GM19238 (cell line): Measurements from ENCODE around the gene CTXND1.

Experiments used
- DNase-seq: peaks from one replicate; pipeline ENCODE4 v3.0.0; 2011; ENCODE audit warnings: low spot score; ENCODE audit not compliant: insufficient read length

The CTXND1 gene

DNA sequence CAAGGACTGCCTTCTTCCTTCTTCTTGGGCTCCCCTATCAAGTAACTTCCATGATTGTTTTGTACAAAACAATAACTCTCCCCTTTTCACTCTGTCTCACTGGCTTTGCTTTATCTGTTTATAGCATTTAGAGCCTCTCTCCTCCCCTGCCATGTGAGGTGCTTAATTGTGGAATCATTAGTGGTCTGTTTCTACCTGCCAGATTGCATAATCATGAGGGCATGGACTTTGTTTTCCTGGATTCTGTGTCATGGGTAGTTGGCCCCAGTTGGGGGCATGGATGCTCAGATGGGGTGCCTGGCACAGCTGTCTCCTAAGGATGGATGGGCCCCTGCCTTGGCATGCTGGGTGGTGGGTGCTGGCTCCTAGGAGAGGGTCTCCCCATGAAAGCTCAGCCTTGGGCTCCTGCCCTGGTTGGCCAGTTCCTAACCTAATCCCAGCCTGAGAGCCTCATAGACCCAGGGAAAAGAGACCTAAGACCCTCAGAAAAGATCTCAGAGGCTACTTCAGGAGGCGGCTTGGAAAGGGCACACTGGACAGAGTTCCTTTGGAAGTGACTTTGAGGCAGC is 8.0 kb upstream of the CTXND1 start:
- no peak for DNase-seq

GRCh38 chr15:80251428-80252120 is 439 bp downstream of the CTXND1 start:
- no peak for DNase-seq

GRCh38 chr15:80250614-80251427 is 1.2 kb downstream of the CTXND1 start:
- no peak for DNase-seq

DNA sequence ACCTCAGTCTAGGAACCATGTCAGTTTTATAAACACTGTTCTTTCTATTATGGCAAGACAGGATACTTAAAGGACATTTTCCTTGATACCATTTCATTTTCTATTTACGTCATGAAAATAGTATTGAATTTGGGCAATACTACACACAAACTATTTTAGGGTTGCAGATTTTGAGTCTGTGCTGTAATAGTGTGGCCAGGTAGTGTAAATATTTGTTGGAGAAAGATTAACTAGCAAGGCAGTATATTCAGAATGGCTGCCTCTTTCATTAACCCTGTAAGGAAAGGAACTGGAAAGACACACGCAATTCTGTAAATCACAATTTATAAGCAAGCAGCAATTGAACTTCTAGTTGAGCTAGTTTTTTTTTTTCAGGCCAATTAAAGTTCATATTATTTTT is 2.0 kb downstream of the CTXND1 start:
- DNase-seq: no peak

DNA sequence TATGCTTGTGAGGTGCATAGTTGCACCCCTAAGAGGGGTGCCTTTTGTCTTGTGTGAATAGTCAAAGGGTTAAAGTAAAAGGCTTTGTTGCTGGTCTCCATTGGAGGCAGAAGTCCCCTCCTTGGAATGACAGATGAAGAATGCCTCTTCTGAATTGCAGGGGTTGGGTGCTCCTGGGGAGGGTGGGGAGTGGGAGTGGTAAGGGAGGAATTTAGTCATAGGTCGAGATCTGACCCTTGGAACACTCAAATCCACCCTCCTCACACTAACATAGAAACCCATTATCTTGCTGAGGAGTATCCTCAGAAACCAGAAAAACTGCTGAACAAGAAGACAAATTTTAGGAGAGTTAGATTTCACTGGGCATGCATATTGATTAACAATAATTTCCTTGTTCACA is 4.7 kb downstream of the CTXND1 start:
- no peak for DNase-seq

DNA sequence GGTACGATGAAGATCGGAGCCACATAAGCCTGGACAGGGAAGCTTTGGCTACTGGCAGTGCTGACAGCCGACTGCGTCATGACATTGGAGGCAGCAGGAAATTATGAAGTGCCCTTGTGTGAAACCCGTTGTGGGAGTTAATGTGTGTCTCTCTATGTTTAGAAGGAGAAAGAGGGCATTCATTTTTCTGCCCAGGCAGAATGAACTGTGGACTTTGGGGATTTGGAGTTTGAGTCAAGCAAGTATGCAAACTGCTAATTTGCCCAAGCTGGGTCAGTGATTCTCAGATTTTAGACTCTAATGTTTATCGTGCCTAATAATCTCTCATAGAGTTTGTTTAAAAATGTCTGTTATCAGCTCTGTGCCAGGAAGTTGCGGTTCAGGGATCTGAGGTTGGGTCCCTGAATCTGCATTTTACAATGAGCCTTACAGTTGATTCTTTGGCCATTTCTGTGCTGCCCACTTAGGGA is 5.6 kb downstream of the CTXND1 start:
- no peak for DNase-seq

GRCh38 chr15:80242802-80243201 is 9.2 kb downstream of the CTXND1 start:
- no peak for DNase-seq

DNA sequence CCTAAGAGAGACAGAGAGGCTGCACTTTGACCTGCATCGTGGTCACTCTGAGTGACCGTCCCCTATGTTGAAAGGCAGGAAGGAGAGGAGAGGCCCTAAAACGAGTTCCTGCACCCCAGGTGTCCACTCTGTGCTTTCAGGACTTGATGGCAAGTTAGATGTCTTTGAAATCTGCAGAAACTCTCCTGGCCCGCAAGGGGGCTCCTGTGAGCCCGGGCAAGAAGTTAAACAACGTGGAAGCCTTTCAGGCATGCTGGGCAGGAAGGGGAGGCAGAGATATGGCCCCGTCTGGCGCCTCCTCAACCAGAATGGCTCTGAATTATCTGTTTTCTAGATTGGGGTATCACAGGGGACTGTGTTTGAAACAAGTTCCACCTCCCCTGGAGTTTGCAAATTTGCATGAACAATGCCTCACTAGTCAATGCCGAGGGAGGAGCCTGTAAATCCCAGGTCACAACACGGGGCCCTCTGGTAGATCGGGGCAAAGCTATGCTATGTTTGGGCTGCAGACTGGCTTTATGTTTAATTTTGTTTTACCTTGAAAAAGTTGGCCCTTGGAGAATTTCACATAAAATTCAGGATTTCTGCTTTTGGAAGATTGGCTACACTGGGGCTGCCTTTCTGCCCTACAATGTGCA is 9.8 kb downstream of the CTXND1 start:
- no peak for DNase-seq

GRCh38 chr15:80241508-80241907 is 10.5 kb downstream of the CTXND1 start:
- DNase-seq: no peak

DNA sequence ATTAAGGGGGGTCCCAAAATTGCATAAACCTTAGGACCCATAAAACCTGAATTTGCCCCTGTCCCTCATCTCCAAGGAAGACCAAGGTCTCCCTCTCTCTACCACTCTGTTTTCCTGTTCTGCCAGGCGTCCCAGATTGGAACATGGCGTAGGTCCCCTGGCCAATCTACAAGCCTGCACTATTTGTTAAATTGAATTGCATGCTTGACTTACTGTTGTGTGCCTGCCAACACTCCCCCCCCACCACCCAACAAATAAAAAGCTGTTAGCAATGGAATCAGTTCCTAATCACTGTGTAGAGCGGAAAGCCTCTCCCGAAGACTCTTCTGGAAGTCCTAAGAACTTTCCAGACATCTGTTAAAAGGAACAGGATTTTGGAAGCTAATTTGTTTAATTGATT is 11.7 kb downstream of the CTXND1 start:
- DNase-seq: no peak

GRCh38 chr15:80234883-80235282 is 17.1 kb downstream of the CTXND1 start:
- peak; percentile 13 for DNase-seq

DNA sequence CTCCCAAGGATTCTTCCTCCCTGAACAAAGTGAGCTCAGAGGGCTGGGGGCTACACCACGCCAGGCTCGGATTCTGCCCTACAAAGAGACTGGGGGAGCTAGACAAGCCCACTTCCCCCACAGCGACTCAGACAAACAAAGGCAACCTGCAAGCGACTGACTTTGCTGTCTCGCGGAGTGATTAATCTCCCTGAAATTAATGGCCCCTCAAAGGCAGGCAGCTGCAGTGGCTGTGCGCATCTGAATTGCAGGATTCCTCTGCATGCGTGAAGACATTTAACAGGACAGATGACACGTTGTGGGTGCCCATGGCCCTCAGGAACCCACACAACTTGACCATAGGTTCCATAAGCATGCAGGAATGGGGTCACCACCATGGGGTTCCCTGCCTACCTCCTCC is 18.4 kb downstream of the CTXND1 start:
- no peak for DNase-seq

DNA sequence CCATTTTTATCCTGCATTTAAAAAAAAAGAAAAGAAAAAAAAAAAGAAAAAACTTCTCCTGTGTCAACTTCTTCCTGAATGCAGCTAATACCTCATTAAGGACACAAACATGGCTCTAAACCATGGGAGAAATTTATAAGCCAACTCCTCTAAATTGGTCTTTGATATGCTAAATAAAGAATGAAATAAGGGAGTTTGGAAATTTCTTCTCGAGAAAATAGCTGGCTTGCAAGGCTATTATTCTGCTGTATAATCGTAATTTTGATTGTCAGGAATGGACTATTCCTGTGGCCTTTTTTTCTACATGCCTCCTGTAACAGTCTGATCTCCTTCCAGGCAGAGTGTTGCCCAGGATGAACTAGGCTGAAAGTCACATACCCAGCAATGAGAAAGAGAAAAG is 20.6 kb downstream of the CTXND1 start:
- DNase-seq: no peak

DNA sequence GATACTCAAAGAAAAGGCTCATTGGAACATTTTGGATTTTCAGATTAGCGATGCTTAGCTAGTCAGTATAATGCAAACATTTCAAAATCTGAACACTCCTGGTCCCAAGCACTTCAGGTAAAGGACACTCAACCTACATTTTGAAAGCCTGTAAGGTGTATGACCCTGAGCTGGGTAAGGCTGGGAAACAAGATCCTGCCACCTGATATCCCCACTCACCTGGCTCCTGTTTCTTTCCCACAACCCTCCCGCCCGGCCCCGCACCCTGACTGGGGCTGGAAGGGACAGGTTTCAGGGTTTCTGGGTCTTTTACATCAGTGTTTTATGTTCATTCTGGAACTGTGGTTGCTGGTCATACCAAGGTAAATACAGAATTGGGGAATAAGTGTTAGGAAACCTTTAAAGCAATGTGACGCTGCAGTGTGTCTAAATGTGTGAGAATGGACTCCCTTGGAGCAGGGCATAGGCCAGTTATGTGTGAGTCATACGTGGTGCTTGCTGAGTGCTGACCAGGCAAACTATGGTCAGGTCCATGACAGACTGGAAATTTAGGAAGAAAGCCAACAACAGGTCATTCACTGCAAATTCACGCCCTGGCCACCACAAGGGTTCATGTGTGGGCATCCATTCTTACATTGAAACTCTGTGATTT is 22.9 kb downstream of the CTXND1 start:
- DNase-seq: no peak

DNA sequence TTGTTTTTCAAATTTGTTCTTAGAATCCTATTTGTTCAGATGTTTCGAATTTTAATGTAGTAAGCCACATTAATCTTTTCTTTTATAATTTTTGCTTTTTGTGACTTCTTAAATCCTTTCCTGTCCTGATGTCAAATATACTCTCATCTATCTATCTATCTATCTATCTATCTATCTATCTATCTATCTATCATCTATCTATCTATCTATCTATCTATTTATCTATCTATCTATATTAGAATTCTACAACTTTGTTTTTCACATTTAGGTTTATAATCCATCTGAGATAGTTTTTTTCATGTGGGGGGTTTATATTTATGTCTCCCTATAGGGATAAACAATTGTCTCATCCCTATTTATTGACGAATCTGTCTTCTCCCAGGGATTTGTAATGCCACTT is 32.1 kb downstream of the CTXND1 start:
- no peak for DNase-seq

- DNase-seq: no peak
These were observed 34.6 kb downstream of the CTXND1 start for GRCh38 chr15:80217327-80217900.

GRCh38 chr15:80216911-80217310 is 35.1 kb downstream of the CTXND1 start:
- no peak for DNase-seq

DNA sequence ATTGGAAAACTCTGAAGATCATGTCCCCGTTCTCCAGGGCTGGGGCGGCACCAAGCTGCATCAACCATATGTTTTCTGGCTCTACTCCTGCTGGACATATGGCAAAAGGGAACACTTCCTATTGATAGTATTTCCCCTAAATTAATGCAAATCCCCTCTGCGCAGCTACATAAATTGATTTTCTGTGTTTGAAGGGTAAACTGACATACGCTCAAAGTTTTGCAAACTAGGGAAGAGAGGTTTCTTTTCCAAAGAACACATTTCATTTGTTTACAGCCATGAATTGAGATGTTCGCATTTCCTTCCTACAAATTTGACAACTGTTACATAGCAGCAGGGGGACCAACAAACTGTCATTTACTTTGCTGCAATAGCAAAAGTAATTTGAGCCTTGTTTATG is 35.9 kb downstream of the CTXND1 start:
- no peak for DNase-seq

GRCh38 chr15:80214910-80215309 is 37.1 kb downstream of the CTXND1 start:
- no peak for DNase-seq

DNA sequence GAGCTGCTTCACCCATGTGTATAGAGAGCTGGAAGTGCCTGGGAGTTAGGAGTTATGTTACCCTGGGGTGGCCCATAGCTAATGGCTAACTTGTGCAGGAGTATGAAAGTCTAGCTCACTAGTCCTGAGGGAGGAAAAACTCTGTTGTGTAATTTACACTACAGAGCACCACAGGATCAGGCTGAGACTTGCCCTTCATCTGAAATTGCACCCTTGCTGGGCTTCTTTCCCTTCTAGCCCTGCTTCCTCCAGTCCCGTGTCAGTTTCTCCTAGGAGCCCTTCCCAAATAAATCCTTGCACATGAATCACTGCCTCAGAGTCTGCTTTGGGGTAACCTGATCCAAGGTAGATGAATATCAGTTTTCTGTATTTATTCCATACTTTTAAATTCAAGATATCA is 40.0 kb downstream of the CTXND1 start:
- DNase-seq: no peak
